NCI-H187 (cell line): ENCODE measurements around the gene SEC11C.
"Not testable (repeated sequence)": the region's sequence is repeated elsewhere in the genome, so short reads cannot be mapped to it uniquely, and the experiment has no call there.

Experiments used
- DNase-seq, 2 experiments: peaks; one replicate each; lab custom pipeline; 2025; lab: John Stamatoyannopoulos, UW

The SEC11C gene

DNA sequence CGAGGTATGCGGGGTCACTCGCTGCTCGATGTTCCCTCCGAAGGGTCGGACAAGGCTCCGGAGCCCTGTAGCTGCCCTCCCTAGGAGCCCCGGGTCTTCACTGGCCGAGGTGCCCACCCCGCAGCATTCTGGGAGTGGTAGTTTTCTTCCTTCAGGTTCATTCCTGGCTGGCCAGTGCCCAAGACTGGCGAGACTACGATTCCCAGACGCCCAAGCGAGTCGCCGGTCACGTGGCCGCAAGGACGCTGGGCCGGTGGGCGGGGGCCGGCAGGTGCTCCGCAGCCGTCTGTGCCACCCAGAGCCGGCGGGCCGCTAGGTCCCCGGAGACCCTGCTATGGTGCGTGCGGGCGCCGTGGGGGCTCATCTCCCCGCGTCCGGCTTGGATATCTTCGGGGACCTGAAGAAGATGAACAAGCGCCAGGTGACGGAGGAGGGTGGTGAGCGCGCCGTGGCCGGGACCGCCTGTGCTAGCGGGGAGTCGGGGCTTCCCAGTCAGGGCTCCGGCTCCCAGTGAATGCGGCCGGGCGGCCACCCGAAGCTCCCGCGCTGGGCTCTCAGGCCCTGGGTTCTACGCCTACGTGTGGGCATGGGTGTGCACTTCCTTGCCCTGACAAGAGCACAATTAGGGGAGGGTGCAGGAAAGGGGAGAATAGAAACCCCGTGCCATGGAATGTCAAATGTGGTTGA is at the start of gene SEC11C:
SEC11C (plus strand) TSS at position 270 of the 687 bp plus-strand sequence; CDS start at position 335, 65 bp downstream.
- DNase-seq: peak; percentile 92 to 95

DNA sequence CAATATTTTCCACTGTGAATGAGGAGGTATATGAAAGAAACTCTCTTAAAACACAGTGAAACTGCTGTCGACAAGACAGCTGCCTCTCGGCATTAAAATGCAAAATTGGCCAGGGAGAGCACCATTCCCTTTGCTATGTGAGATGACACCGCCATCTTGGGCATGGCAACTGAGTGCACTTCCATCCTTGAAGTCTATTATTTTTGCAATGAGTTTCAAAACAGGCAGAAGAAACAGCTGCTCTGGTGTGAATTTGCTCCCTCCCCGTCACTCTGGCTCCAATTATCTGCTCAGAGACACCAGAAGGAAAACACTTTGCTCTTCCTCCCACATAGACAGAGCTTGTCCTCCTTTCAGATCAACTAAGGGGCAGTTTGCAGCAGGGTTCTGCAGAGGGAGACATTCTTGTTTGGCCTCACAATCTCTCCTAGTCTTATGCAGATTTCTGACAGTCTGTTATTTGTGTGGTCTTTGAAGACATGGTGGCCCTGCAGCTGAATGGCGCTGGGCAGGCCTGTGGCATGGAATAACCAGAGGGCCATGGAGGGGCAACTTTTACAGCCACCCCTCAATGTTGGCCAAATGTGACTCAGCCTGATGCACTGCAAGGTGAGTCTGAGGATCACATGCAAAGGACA is 48.6 kb upstream of the SEC11C start:
- DNase-seq: no peak

GRCh38 chr18:59093668-59094067 is 46.0 kb upstream of the SEC11C start:
- DNase-seq: no peak

DNA sequence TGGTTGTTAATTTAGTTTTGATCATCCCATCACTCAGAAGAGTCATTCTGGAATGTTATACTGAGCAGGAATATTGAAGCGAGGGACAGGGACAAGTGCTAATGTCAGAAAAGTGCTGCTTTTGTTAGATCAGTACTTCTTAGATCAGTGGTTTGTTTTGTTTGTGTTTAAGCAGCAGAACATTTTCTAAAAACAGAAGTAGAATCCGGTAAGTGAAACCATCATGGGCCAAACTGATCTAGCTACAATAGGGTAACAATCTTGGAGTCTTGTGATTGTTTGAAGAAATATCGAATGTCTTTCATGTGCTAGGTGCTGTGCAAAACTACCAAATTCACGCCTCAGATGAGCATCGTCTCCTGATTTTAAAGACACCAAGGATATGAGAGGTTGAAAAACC is 45.1 kb upstream of the SEC11C start:
- DNase-seq: no peak

GRCh38 chr18:59096098-59096789 is 43.4 kb upstream of the SEC11C start:
- peak; percentile 74 to 86 for DNase-seq

DNA sequence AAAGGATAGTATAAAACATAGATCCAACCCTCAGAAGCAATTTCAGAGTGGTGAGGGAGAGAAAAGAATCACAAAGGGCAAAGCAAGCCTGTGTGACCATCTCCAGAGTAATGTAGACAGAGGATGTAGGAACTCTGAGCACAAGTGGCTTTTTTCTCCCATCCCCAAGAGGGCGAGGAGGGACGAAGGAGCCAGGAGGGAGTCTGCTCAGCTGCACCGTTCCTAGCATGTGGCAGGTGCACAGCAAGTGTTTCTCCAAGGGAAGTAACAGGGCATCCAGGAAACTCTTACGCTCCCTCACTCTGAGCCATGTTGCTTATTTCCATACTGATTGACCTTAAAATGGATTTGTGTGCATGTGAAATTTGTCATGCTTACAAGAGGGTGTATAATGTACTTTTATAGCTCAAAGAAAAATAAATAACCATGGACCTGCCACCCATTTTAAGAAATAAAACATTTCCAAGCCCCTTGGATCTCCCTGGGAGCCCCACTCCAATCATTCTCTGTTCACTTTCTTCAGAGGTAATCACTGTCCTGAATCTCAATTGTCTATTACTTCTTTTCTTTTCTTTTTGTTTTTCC is 37.8 kb upstream of the SEC11C start:
- no peak for DNase-seq

- DNase-seq: no peak
Observed at GRCh38 chr18:59109375-59109774, 30.3 kb upstream of the SEC11C start.

GRCh38 chr18:59114160-59114559 is 25.5 kb upstream of the SEC11C start:
- no peak for DNase-seq

GRCh38 chr18:59123588-59124369 is 15.9 kb upstream of the SEC11C start:
- DNase-seq: no peak

GRCh38 chr18:59124370-59124704 is 15.3 kb upstream of the SEC11C start:
- no peak for DNase-seq

GRCh38 chr18:59127047-59127446 is 12.6 kb upstream of the SEC11C start:
- no peak for DNase-seq

DNA sequence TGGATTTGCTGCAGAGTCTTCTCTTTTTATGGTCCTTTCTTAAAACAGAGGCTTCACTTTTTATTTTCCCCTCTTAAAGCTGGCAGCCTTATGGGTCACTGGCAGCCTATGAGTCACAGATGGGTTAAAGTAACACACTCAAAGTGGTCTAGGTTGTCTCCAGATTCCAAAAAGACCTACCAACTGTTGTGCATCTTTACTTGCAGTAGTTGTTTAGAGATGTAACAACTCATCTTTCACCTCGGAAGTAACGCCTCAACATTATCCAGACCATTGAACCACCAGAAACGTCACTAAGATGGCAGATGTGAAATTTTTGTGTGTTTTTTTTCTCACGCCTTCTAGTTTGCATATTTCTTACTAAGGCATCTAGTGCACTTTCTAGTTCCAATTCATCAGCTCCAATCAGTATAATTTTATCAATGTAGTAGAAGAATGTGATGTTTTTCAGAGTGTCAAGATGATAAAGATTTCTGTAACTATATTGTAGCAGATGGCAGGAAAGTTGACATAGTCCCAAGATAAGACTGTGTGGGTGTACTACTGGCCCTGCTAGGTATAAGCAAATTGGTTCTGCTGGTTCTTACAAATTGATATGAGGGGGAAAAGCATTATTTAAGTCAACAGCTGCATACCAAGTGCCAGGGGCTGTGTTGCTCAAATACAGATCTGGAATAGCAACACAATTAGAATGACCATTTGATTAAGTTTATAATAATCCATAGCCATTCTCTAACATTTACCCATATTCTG is 9.6 kb upstream of the SEC11C start:
- no peak for DNase-seq

DNA sequence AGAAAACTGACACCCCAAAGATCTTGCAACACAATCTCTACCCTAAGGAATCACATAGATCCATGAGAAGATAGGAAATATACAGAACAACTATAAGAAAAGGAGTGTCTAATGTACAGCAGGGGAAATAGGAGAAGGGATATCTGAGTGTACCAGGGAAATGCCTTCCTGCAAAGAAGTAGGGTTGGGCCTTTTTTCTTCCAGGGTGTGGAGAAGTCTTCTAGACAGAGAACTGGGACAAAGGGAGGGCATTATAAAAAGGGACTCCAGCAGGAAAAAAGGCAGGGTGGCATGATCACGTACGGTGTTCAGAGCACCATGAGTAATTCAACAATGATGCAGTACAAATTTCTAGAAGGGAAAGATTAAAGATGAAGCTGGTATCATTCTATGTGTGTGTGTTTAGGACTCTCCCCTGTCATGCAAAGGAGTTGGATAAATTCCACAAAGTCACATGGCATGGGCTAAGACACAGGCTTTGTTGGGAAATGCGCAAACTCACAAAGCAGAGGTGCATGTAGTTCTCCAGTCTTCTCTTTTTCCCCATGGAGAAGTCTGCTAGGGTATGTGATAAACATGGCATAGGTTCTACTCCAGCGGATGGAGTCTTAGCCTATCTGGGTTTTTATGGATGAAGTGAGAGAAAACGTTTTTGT is 6.7 kb upstream of the SEC11C start:
- no peak for DNase-seq

DNA sequence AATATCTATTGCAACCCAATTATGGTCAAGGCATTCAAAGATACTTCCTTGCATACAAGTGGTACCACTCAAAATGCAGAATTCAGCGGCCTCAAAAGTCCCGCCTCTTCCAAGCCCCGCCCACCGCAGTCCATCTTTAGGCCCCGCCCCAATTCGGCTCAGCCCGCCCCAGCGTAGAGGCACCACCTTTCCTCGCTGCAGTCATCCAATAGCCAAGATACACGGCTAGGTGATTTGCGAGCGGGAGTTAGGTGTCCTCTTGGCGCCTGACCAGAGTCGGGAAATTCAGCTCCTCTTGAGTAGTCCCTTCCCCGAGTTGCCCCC is 431 bp upstream of the SEC11C start:
- peak; percentile 81 to 95 for DNase-seq

DNA sequence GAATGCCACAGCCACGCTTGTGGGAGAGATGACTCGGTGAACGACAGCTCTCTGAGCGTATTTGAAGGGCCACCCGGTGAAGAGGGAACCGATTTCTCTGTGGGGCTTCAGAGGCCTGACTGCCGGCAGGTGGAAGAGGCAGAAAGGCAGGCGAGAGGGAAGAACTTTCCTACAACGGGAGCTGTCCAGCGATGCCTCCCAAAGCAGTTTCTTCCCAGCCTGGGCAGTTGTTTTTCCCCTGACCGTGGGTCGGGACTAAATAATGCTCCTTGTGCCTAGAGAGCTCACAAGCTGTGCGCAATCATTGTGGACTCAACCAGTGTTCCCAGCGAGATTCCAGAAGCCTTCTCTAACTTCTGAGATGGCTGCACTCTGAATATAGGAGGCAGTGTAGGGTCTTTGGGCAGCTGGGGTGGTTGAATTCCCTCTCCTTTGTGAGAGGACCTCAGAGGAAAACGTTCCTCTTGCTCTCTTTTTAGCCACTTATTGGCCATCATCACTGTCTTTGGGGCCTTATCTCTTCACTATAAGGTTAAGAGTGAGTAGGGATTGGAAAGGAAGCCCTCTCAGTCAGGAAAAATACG is 710 bp downstream of the SEC11C start:
- DNase-seq: no peak

GRCh38 chr18:59141294-59142068 is 1.8 kb downstream of the SEC11C start:
- DNase-seq: peak in 1 of 2 experiments; percentile 24

DNA sequence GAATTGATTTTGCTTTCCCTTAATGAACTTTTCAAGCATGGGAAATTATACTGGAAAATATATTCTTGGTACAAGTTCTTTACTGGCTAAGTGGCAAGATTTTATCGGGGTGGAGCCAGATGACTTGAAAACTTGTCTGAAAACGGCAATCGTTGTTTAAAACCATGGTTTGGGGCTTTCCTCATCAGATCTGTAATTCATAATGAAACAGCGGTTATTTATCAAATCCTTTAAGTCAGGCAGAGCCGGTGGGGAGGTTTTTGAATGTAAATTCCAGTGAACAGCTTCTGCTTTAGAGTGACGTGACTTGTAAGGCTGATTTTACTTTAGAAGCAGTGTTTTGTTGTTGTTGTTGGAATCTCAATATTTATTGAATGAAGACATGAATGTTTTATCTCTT is 2.6 kb downstream of the SEC11C start:
- no peak for DNase-seq

GRCh38 chr18:59142800-59143416 is 3.2 kb downstream of the SEC11C start:
- DNase-seq: not testable (repeated sequence)

DNA sequence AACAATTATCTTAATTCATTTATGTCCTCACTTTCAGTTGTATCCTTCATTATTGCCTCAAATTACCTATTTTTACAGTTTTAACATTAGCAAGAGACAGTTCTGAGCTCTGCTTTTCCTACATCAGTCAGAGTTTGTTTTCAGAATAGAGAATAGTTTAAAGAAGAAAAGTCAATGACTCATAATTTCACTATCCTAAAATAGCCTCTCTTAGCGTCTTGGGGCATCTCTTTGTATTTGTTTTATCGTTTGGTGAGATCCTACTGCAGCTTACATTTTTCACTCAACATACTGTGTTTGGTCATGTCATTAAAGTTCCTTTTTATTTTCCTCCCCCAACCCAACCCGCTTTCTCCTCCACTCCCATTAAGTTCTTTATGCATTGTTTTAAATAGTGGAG is 3.8 kb downstream of the SEC11C start:
- DNase-seq: no peak
